Neuronal stem cell (in vitro differentiated cells): ENCODE results near the gene CEP128.
A peak's percentile ranks its signal among the peaks of the same experiment; 100 is the strongest.
"Not testable (repeated sequence)": the region's sequence is repeated elsewhere in the genome, so short reads cannot be mapped to it uniquely, and the experiment has no call there.

Experiments used
- DNase-seq: peaks from one replicate; pipeline ENCODE4 v3.0.0-alpha.2; 2013; ENCODE audit warnings: low spot score
- H2AFZ ChIP-seq: one replicate; pipeline ENCODE4 v1.6.1; 2013; ENCODE audit warnings: mild to moderate bottlenecking, low read length, inconsistent platforms
- H2AK5ac ChIP-seq: 2 replicates; pipeline ENCODE4 v1.6.1; 2013; ENCODE audit warnings: low read depth, mild to moderate bottlenecking, inconsistent platforms, low read length, moderate library complexity, mixed read lengths
- H2BK120ac ChIP-seq: 2 replicates; pipeline ENCODE4 v1.6.1; 2013; ENCODE audit warnings: low read depth, mild to moderate bottlenecking, inconsistent platforms, low read length, moderate library complexity, mixed read lengths
- H2BK12ac ChIP-seq: one replicate; pipeline ENCODE4 v1.6.1; 2013; ENCODE audit warnings: low read length, inconsistent platforms
- H2BK15ac ChIP-seq: 2 replicates; pipeline ENCODE4 v1.6.1; 2013; ENCODE audit warnings: mild to moderate bottlenecking, low read length, inconsistent platforms, mixed read lengths
- H2BK5ac ChIP-seq: one replicate; pipeline ENCODE4 v1.6.1; 2013; ENCODE audit warnings: inconsistent platforms, mild to moderate bottlenecking, low read length, moderate library complexity
- H3K14ac ChIP-seq: one replicate; pipeline ENCODE4 v1.6.1; 2013; ENCODE audit warnings: low read length, inconsistent platforms
- H3K18ac ChIP-seq: 2 replicates; pipeline ENCODE4 v1.6.1; 2013; ENCODE audit warnings: low read length, inconsistent platforms
- H3K23ac ChIP-seq: 2 replicates; pipeline ENCODE4 v1.6.1; 2013; ENCODE audit warnings: low read depth, mild to moderate bottlenecking, mixed read lengths, low read length, inconsistent platforms; ENCODE audit not compliant: poor library complexity
- H3K27ac ChIP-seq: replicated peaks from 3 replicates; pipeline ENCODE4 v1.5.1; 2013; ENCODE audit warnings: low read length, inconsistent platforms
- H3K27me3 ChIP-seq, 3 experiments: 2 replicates each; pipeline ENCODE4 v1.6.1; 2013; ENCODE audit warnings: low read length in 3 of 3, mild to moderate bottlenecking in 2 of 3, inconsistent platforms in 1 of 3, low read depth in 1 of 3, mixed read lengths in 1 of 3, moderate library complexity in 1 of 3; ENCODE audit not compliant: control insufficient read depth in 3 of 3, insufficient read depth in 3 of 3
- H3K36me3 ChIP-seq, 2 donors: replicated peaks in 1 of 2; 2 replicates each; pipeline ENCODE4 v1.6.1; 2013; ENCODE audit warnings: low read length in 2 of 2; ENCODE audit not compliant: control insufficient read depth in 2 of 2, insufficient read depth in 2 of 2
- H3K4ac ChIP-seq: 2 replicates; pipeline ENCODE4 v1.6.1; 2013; ENCODE audit warnings: inconsistent platforms, mild to moderate bottlenecking, low read length, moderate library complexity
- H3K4me1 ChIP-seq, 2 donors: 1 replicate in 1 of 2; 2 replicates in 1 of 2; pipeline ENCODE4 v1.6.1; 2013; ENCODE audit warnings: low read length in 2 of 2, low read depth in 1 of 2; ENCODE audit not compliant: control insufficient read depth in 2 of 2, insufficient read depth in 1 of 2
- H3K4me2 ChIP-seq: one replicate; pipeline ENCODE4 v1.6.1; 2013; ENCODE audit warnings: mild to moderate bottlenecking, low read length, inconsistent platforms; ENCODE audit not compliant: insufficient read depth, poor library complexity, severe bottlenecking
- H3K4me3 ChIP-seq, 2 donors: 2 replicates each; pipeline ENCODE4 v1.5.1; 2013; ENCODE audit warnings: low read length in 2 of 2, mild to moderate bottlenecking in 2 of 2, inconsistent platforms in 1 of 2, moderate library complexity in 1 of 2
- H3K79me1 ChIP-seq: one replicate; pipeline ENCODE4 v1.6.1; 2013; ENCODE audit warnings: low read depth, mild to moderate bottlenecking, inconsistent platforms, low read length, moderate library complexity
- H3K9ac ChIP-seq: one replicate; pipeline ENCODE4 v1.6.1; 2013; ENCODE audit warnings: mild to moderate bottlenecking, low read depth, low read length, inconsistent platforms; ENCODE audit not compliant: poor library complexity
- H3K9me3 ChIP-seq, 2 donors: replicated peaks in 1 of 2; 2 replicates each; pipeline versions ENCODE3 to v1.6.1; 2013; ENCODE audit warnings: low read length in 2 of 2, mild to moderate bottlenecking in 2 of 2, inconsistent platforms in 1 of 2, low read depth in 1 of 2, mixed read lengths in 1 of 2, moderate library complexity in 1 of 2; ENCODE audit not compliant: control insufficient read depth in 2 of 2, insufficient read depth in 1 of 2
- H4K8ac ChIP-seq: one replicate; pipeline ENCODE4 v1.6.1; 2013; ENCODE audit warnings: low read depth, mild to moderate bottlenecking, inconsistent platforms, low read length, moderate library complexity
- H4K91ac ChIP-seq: one replicate; pipeline ENCODE4 v1.6.1; 2013; ENCODE audit warnings: low read length, low read depth, mild to moderate bottlenecking, inconsistent platforms; ENCODE audit not compliant: poor library complexity
- WGBS, 2 donors: extraction: QIAGEN DNeasy Blood & Tissue Kit; methylation state at CpG; one replicate each; pipeline ENCODE4 v1.1.7; 2013; ENCODE audit warnings: missing lambda C conversion rate in 2 of 2, mixed read lengths in 1 of 2; ENCODE audit not compliant: insufficient read length in 2 of 2, insufficient replicate concordance in 1 of 2; ENCODE audit errors: extremely low coverage in 2 of 2; 5-methylcytosine and 5-hydroxymethylcytosine counted together

The CEP128 gene

DNA sequence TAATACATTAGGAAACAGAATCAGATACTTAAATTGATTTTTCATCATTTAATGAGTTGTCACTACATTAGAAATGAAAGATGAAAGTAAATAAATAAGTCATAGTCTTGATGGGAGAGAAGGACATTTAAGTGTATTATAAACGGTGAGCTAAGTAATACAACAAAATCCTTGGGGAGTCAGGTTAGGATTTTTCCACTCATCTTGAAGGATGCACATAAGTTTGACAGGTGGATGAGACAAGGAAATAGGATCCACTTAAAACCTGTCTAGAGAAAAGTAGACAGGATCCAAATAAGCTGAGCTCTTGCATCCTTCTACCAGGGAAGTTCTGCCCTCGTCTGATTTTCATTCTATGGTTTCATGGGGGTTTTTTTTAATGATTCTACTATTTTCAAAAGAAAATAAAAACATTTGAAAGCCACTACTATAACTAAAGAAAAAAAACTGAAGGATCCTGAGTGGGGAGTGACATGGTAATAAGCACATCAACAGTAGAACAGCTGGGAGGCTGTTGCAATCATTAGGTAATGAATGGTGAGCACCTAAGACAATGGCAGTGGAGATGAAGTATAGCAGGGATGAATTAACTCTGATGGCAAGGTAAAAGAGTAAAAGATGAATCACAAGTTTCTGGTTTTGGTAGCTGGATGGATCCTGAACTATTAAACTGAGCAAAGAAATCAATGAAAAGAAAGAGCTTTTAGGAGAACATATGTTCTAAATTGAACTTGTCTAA is 17.0 kb downstream of the CEP128 start:
- no peak overlapping the region for H3K4me2 ChIP-seq
- H2AFZ ChIP-seq, result no peak overlapping the region
- H3K27ac ChIP-seq, result no peak overlapping the region
- H3K9ac ChIP-seq, result no peak overlapping the region
- WGBS, 2 donors, result no CpG with 5 or more reads among the region's 2 CpGs
- no peak overlapping the region for H2BK5ac ChIP-seq
- H4K91ac ChIP-seq, result no peak overlapping the region
- H3K79me1 ChIP-seq, result no peaks in the 10 kb centered on the region
- H3K36me3 ChIP-seq, result no peaks in the 10 kb centered on the region
- no peak overlapping the region for H3K4me3 ChIP-seq
- peaks cover 0 to 9% of the 10 kb centered on the region in 2 donors for H3K9me3 ChIP-seq
- H3K18ac ChIP-seq, result no peak overlapping the region
- H4K8ac ChIP-seq, result no peak overlapping the region
- H3K4ac ChIP-seq, result no peak overlapping the region
- H3K4me1 ChIP-seq, result no peaks in the 10 kb centered on the region
- no peaks in the 10 kb centered on the region for H3K27me3 ChIP-seq
- no peak overlapping the region for H2BK120ac ChIP-seq
- DNase-seq, result no peak
- no peak overlapping the region for H3K14ac ChIP-seq
- no peak overlapping the region for H2AK5ac ChIP-seq
- no peak overlapping the region for H2BK12ac ChIP-seq
- no peak overlapping the region for H3K23ac ChIP-seq
- H2BK15ac ChIP-seq, result no peak overlapping the region

GRCh38 chr14:80923368-80923767 is 18.2 kb downstream of the CEP128 start:
- H3K4me2 ChIP-seq, result no peak overlapping the region
- H3K79me1 ChIP-seq, result no peaks in the 10 kb centered on the region
- no peak overlapping the region for H3K4ac ChIP-seq
- no peaks in the 10 kb centered on the region for H3K36me3 ChIP-seq
- no peaks in the 10 kb centered on the region for H3K27me3 ChIP-seq
- H2AK5ac ChIP-seq, result no peak overlapping the region
- no peak overlapping the region for H2BK15ac ChIP-seq
- no peak overlapping the region for H3K9ac ChIP-seq
- H3K23ac ChIP-seq, result no peak overlapping the region
- H4K91ac ChIP-seq, result no peak overlapping the region
- no peak overlapping the region for H3K14ac ChIP-seq
- no peak overlapping the region for H2BK12ac ChIP-seq
- no peak overlapping the region for H2BK5ac ChIP-seq
- no peak for DNase-seq
- H4K8ac ChIP-seq, result no peak overlapping the region
- H3K27ac ChIP-seq, result no peak overlapping the region
- H3K4me3 ChIP-seq, result no peak overlapping the region
- no peak overlapping the region for H2AFZ ChIP-seq
- no peak overlapping the region for H2BK120ac ChIP-seq
- no peaks in the 10 kb centered on the region for H3K4me1 ChIP-seq
- no peak overlapping the region for H3K18ac ChIP-seq
- H3K9me3 ChIP-seq, result peaks cover 0 to 9% of the 10 kb centered on the region in 2 donors

- no peak overlapping the region for H4K8ac ChIP-seq
Observed at GRCh38 chr14:80919622-80920021, 21.9 kb downstream of the CEP128 start.

DNA sequence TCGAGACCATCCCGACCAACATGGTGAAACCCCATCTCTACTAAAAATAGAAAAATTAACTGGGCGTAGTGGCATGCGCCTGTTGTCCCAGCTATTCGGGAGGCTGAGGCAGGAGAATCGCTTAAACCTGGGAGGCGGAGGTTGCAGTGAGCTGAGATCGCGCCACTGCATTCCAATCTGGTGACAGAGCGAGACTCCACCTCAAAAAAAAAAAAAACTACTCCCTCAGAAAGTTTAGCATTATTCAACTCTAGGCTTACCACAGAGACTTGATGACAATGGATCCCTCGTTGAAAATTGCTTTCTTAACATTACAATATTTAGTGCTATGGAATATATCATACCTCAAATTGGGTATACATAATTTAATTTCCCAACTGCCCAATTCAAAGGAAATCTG is 29.5 kb downstream of the CEP128 start:
- DNase-seq, H2BK5ac ChIP-seq, H3K27ac ChIP-seq, H3K9me3 ChIP-seq, H3K9ac ChIP-seq, H4K91ac ChIP-seq, H3K4me2 ChIP-seq, H2AFZ ChIP-seq, H3K4me1 ChIP-seq, H2AK5ac ChIP-seq, H3K4ac ChIP-seq, H4K8ac ChIP-seq, H3K79me1 ChIP-seq, H3K14ac ChIP-seq, H2BK15ac ChIP-seq, H3K23ac ChIP-seq, H3K18ac ChIP-seq, H3K4me3 ChIP-seq, H2BK12ac ChIP-seq, H3K27me3 ChIP-seq: not testable (repeated sequence)
- Histone ChIP-seq H2BK120ac (peak overlapping the region; percentile 18), H3K36me3 (peaks cover 0 to 24% of the 10 kb centered on the region in 2 donors)
- no CpG with 5 or more reads among the region's 11 CpGs for WGBS, 2 donors

More at GRCh38 chr14:80919622-80920021, 21.9 kb downstream of the CEP128 start:
- no peaks in the 10 kb centered on the region for H3K79me1 ChIP-seq
- no peak overlapping the region for H4K91ac ChIP-seq
- H2AK5ac ChIP-seq, result no peak overlapping the region
- no peak overlapping the region for H3K23ac ChIP-seq
- no peak overlapping the region for H3K4me2 ChIP-seq
- H3K4me1 ChIP-seq, result no peaks in the 10 kb centered on the region
- H2BK5ac ChIP-seq, result no peak overlapping the region
- no peak overlapping the region for H3K14ac ChIP-seq
- H3K4me3 ChIP-seq, result no peak overlapping the region
- no peak overlapping the region for H3K18ac ChIP-seq
- DNase-seq, result no peak
- H2BK15ac ChIP-seq, result no peak overlapping the region
- no CpG with 5 or more reads among the region's 3 CpGs for WGBS, 2 donors
- no peak overlapping the region for H2BK12ac ChIP-seq
- no peak overlapping the region for H3K4ac ChIP-seq
- H2BK120ac ChIP-seq, result no peak overlapping the region
- no peak overlapping the region for H2AFZ ChIP-seq
- H3K36me3 ChIP-seq, result peaks cover 0 to 18% of the 10 kb centered on the region in 2 donors
- no peak overlapping the region for H3K27ac ChIP-seq
- H3K9ac ChIP-seq, result no peak overlapping the region
- no peaks in the 10 kb centered on the region for H3K9me3 ChIP-seq
- H3K27me3 ChIP-seq, result no peaks in the 10 kb centered on the region
